Stimulated activated CD4-positive, alpha-beta T cell treated with anti-CD3 and anti-CD28 coated beads, Interleukin-15, amount 100 ng/mL, for 1 hour (primary cell): ENCODE results near the gene GGTLC2.

ENCODE experiments used
- DNase-seq, 2 donors: peaks; one replicate each; pipeline ENCODE4 v3.0.0-alpha.2; 2020; ENCODE audit warnings: low read depth in 1 of 2, low spot score in 1 of 2

GGTLC2 gene

DNA sequence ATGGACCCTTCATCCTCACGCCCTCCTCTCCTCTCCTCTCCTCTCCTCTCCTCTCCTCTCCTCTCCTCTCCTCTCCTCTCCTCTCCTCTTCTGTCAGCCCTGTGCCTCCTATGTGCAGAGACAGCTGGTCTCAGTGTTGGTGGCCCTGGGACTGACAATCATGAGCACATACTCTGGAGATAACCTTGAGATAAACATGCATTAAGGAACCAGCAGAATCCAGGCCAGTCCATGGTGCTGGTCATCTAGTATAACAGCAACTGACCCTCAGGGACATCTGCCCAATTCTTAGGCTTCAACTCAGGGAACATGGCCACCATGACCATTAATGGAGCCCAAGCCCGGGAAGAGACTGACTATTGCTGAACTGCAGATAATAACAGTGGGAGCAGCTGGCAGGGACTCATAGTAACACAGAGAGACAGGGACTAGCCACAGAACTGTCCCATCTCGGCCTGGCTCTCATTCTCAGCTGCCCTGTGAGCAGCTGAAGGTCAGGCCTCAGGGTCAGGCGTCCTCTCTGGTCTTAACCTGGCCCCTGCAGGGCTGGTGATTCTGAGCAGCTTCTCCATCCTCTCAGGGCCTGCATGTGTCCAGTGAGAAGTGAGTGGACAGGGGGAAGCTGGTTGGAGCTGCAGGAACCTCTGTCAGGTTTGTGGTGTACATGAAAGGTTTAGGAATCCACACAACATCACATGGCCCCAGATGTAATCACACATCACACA lies 45.4 kb downstream of the GGTLC2 start:
- DNase-seq: no peak

- DNase-seq: no peak
Measured at GRCh38 chr22:22691055-22691454, 46.6 kb downstream of the GGTLC2 start.

- DNase-seq: no peak
Measured at GRCh38 chr22:22691716-22692701, 47.6 kb downstream of the GGTLC2 start.

- peak; percentile 29 to 58 for DNase-seq
Measured at GRCh38 chr22:22692707-22693530, 48.5 kb downstream of the GGTLC2 start.

DNA sequence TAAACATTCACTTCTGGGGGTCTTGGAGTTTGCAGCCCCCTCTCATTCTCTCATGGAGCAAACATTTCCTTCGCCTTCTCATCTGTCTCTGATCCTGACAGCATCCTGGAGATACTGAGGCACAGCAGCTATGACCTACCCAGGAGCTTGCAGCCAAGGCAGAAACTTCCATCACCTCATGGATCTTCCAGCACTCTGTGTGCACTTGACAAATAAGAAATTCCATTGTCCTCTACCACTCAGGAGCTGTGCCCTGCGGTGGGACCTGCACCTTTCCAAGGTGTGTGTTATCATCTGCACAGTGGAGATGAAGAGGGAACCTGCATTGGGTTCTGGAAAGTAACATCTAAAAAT lies 49.1 kb downstream of the GGTLC2 start:
- no peak for DNase-seq

GRCh38 chr22:22694106-22694505 lies 49.7 kb downstream of the GGTLC2 start:
- no peak for DNase-seq

GRCh38 chr22:22696104-22696503 lies 51.7 kb downstream of the GGTLC2 start:
- no peak for DNase-seq
